NCI-H446 treated with DMSO at 0.1 percent for 48 hours (cell line): Measurements from ENCODE around the gene PLXNB3.
A peak's percentile ranks its signal among the peaks of the same experiment; 100 is the strongest.

Experiments used
- DNase-seq: peaks from one replicate; lab custom pipeline; 2025; lab: John Stamatoyannopoulos, UW

The PLXNB3 gene

DNA sequence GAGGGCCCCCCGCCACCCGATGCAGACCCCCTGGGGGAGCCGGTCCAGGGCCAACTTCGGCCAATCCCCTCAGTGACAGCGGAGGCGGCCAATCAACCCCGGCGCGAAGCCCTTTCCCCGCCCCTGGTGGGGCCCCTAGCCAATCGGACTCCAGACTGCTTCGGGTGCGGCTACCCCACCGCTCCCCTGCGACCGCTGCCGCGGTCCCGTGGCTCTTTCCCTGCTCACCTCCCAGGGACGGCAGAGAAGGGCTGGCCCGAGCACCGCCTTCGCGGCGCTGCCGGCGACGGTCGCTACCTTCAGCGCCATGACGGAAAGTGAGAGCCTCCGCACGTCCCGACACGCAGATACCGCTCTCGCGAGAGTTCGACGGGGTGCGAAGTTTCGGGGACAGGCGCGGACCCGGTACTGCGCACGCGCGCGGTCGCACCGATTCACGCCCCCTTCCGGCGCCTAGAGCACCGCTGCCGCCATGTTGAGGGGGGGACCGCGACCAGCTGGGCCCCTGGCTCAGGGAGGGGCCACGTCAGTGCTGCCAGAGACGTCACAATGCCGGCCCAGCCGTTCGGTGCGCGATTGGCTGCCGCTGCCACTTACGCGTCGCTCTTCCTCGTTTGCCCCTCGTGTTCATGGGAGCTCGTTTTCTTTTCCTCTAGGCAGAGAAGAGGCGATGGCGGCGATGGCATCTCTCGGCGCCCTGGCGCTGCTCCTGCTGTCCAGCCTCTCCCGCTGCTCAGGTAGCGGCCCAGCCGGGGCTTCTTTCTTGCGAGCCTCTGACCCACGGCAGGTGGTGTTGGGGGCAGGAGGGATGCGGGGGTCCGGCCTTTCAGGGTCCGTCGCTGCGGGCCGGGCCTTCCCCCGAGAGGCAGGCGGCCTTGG lies 30.2 kb downstream of the PLXNB3 start, which contains the start of the genes IDH3G and SSR4:
TSS of gene IDH3G (minus strand) at position 358 of the 879 bp plus-strand sequence. CDS start at position 309, 49 bp downstream.
TSS of gene SSR4 (plus strand) at position 651 of the 879 bp plus-strand sequence. CDS start at position 671, 20 bp downstream.
- peak; percentile 92 for DNase-seq

- DNase-seq, result no peak
These were observed 31.1 kb downstream of the PLXNB3 start for GRCh38 chrX:153794897-153795816.

GRCh38 chrX:153797415-153798015 lies 33.5 kb downstream of the PLXNB3 start:
- no peak for DNase-seq

DNA sequence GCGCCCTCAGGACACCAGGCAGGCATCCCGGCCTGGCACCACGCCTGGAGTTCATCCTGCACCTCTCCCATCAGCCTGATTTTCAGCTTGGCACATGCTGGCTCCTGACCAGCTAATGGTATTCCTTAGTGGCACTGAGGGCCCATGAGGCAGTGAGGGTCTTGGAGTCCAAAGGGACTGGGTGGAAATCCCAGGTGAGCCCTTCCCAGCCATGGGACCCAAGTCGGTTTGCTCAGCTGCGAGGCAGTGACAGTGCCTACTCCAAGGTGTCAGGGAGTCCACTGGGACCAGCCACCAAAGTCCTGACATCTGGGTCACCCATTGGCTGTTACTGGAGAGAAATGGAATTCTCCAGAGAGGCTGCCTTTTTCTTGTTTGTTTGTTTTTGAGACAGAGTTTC lies 35.3 kb downstream of the PLXNB3 start:
- DNase-seq, result no peak

DNA sequence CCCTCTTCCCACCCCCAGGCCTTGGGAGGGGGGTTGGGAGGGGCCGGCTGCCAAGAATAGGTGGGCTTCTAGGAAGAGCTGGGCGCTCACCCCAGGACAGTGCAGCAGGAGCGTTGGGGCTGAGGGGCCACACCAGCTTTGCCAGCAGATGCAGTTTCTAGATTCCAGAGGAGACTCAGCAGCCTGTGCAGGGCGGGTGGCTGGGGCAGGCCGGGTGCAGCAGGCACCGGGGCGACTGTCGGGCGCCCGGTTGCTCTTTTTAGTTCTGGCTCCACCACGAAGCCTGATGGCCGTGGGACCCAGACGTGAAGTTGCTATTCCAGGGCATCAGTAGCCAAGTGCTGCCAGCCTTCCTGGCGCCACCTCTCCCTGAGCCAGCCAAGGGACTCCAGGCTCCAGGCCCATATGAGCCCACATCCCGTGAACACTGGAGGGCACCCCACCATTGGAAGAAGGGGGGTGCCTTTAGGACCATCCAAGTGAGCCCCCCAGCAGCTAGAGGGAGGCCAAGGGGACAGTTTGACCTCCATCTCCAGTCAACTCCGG lies 36.2 kb downstream of the PLXNB3 start:
- DNase-seq, result peak; percentile 4

DNA sequence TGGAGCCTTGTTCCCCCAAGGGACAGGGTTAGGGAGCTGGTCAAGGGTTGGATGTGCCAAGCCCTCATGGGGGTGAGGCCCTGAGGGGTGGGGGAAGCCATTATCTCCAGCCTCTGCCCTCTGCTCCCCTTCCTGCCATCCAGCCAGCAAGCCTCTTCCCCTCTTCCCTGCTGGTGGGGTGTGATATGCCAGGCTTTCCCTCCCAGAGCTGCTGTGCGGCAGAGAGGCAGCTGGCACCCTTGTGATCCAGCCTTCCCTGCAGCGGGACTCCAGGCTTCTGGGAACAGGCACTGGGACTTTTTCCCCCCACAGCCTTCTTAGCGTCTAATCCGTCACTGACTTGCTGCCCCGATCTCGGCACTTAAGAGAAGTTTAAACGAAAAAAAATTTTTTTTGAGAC lies 36.7 kb downstream of the PLXNB3 start:
- DNase-seq, result no peak

DNA sequence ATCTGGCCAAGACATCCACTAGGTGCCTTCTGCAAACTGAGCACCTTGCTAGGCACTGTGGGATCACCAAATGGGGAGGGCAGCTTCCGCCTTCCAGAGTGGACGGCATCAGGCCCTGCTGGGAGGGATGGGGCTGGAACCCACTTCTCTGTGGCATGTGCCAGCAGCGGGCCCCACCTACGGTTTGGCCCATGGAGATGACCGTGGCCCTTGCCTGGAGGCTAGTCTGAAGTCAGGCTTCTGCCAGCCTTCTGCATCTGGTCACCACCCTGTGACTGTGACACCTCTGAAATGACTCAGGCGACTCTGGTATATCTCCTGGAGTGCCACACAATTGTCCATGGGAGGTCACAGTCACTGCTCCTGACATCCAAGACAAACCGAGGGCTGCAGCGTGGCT lies 37.6 kb downstream of the PLXNB3 start:
- no peak for DNase-seq

- no peak for DNase-seq
These were observed 38.5 kb downstream of the PLXNB3 start for GRCh38 chrX:153802513-153803045.

- no peak for DNase-seq
These were observed 39.4 kb downstream of the PLXNB3 start for GRCh38 chrX:153803211-153804099.

GRCh38 chrX:153804100-153804595 lies 40.1 kb downstream of the PLXNB3 start:
- DNase-seq, result no peak

- no peak for DNase-seq
These were observed 40.6 kb downstream of the PLXNB3 start for GRCh38 chrX:153804621-153805020.

DNA sequence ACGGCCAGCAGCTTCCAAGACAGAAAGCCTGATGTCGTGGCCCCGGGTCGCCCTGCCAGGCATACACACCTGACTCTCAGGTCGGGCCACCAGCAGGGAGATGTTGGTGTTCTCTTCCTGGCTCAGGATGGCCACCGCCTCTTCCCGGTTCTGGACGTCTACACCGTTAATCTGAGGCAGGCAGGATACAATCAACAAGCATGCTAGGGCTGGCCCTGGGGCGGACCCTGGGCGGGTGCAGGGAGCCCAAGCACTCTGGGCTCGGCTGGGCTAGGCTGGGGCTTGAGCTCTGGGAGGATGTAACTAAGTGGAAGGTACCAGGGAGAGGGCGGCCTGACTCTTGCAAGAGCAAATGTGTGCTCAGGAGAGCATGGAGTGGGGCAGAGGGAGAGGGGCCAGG lies 41.4 kb downstream of the PLXNB3 start:
- DNase-seq, result no peak

DNA sequence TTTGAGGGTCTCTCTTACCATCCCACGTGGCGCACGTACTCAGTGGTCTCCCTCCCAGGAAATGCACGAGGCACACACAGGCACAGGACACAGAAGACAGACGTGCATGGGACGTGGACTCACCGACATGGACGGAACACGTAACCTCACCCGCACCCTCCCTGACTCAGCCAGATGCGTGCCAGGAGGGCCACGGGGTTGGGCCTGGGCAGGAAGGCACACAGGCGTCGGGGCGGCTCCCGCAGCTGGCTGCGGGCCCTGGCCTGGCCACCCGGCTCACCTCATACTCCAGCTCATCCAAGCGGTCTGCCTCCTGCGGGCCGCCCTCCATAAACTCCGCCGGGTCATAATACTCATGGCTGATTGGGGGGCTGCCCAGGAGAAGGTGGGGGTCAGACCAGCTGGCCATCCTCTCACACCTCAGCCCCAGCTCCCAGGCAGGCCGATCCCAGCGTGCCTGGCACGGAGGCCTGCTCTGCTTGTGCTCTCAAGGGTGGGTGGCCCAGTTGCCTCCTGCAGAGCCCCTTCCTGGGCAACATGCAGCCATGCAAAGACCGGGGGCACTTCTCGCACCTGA lies 43.0 kb downstream of the PLXNB3 start:
- DNase-seq, result no peak

GRCh38 chrX:153807976-153808375 lies 43.9 kb downstream of the PLXNB3 start:
- DNase-seq, result no peak

GRCh38 chrX:153812220-153812619 lies 48.2 kb downstream of the PLXNB3 start:
- no peak for DNase-seq

DNA sequence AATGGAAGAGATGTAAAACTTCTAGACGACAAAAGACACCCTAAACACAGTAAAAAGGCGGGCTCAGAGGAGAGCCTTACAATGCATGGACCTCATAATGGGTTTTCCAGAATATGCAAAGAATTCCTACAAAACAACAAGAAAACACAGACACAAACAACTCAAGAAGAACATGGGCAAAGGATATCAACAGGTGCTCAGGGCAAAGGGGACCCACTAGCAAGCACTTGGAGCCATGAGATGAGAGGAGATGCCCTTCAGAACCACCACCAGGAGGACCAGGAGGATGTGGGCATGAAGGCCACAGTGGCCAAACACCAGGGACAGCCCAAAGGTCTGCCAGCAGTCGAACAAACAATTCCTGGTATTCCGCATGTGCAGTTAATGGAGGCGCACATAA lies 49.1 kb downstream of the PLXNB3 start:
- no peak for DNase-seq

GRCh38 chrX:153814591-153815315 lies 50.7 kb downstream of the PLXNB3 start:
- DNase-seq, result no peak

DNA sequence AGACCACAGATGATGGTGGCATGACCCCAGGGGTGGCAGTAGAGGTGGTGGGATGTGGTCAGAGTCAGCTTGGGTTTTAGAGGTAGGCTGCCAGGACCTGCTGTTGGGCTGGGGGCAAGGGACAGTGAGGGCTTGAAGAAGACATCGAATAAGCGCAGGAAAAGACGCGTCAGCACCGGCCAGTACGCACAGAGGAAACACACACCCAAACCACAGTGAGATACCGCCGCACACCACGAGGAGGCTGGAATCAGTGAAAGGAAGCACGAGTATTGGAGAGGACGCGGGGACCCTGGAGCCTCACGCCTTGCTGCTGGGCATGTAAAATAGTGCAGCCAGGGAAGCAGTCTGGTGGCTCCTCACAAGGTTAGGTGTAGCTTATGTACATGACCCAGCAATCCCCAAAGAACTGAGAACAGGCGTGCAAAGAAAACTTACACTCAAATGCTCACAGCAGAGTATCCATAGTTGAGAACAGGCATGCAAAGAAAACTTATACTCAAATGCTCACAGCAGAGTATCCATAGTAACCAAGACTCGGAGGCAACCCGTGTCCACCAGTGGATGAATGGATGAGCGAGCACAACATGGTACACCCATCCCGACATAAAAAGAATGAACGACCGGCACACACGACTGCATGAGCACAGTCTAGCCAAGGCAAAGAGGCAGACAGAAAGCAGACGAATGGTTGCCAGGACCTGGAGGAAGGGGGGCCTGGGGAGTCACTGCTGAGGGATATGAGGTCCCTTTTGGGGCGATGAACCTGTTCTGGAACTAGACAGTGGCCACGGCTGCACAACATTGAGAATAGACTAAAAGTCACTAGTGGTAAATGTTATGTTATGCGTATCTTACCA lies 53.0 kb downstream of the PLXNB3 start:
- DNase-seq, result no peak
